ENCODE results near the gene PTPN5.

DNA sequence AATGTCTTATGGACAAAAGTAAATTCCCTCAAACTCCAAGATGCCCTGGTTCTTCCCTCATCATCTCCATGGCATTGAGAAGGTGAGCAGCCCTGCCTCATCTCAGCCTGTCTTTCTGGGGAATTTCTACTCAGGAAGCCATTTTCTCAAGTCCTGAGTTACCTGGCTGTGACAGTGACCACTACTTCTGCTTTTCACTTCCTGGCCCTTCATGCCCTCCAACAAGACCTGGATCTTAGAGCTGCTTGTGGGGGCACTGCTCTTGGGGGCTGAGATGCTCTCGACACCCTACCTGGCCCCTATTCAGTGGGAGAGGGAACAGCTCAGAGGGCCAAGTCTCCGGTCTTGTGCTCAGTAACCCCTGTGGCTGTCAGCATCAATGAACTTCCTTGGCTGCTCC lies 60.2 kb downstream of the PTPN5 start:
- TF ChIP-seq CTCF (IDR thresholded peaks at IDR 0.05), result no peak
- TF ChIP-seq EP300 (IDR thresholded peaks at IDR 0.05), result no peak
